Trophoblast cell (in vitro differentiated cells and primary cell): ENCODE results near the gene MXD4.

Experiments used
- DNase-seq, 2 donors: peaks; one replicate each; pipeline ENCODE4 v3.0.0-alpha.2; 2016
- H2AFZ ChIP-seq: 2 replicates; pipeline ENCODE4 v1.6.1; 2013; ENCODE audit warnings: low read length, moderate library complexity, mild to moderate bottlenecking; ENCODE audit not compliant: insufficient read depth, poor library complexity
- H2AK5ac ChIP-seq: 2 replicates; pipeline ENCODE4 v1.6.1; 2013; ENCODE audit warnings: mild to moderate bottlenecking, low read length
- H2BK120ac ChIP-seq: 2 replicates; pipeline ENCODE4 v1.6.1; 2013; ENCODE audit warnings: low read length, mild to moderate bottlenecking, moderate library complexity; ENCODE audit not compliant: insufficient read depth, poor library complexity
- H2BK12ac ChIP-seq: 2 replicates; pipeline ENCODE4 v1.6.1; 2013; ENCODE audit warnings: mild to moderate bottlenecking, low read length, moderate library complexity
- H2BK5ac ChIP-seq: 2 replicates; pipeline ENCODE4 v1.6.1; 2013; ENCODE audit warnings: low read length, low read depth, moderate library complexity, mild to moderate bottlenecking; ENCODE audit not compliant: poor library complexity
- H3K14ac ChIP-seq: 2 replicates; pipeline ENCODE4 v1.6.1; 2013; ENCODE audit warnings: mild to moderate bottlenecking, low read length
- H3K18ac ChIP-seq: 2 replicates; pipeline ENCODE4 v1.6.1; 2013; ENCODE audit warnings: mild to moderate bottlenecking, low read length
- H3K23ac ChIP-seq: 2 replicates; pipeline ENCODE4 v1.6.1; 2013; ENCODE audit warnings: low read length
- H3K27ac ChIP-seq: 2 replicates; pipeline ENCODE4 v1.5.1; 2013; ENCODE audit warnings: low read depth, mild to moderate bottlenecking, inconsistent platforms, low read length, moderate library complexity
- H3K27me3 ChIP-seq: 2 replicates; pipeline ENCODE4 v1.6.1; 2013; ENCODE audit warnings: inconsistent platforms, mild to moderate bottlenecking, low read length, moderate library complexity; ENCODE audit not compliant: insufficient read depth
- H3K36me3 ChIP-seq, 2 experiments: 1 replicate in 1 of 2; 2 replicates in 1 of 2; pipeline ENCODE4 v1.6.1; 2013; ENCODE audit warnings: low read length in 2 of 2, mild to moderate bottlenecking in 2 of 2, moderate library complexity in 1 of 2; ENCODE audit not compliant: insufficient read depth in 2 of 2, control insufficient read depth in 1 of 2
- H3K4ac ChIP-seq: 2 replicates; pipeline ENCODE4 v1.6.1; 2013; ENCODE audit warnings: low read depth, mild to moderate bottlenecking, low read length, moderate library complexity
- H3K4me1 ChIP-seq, 2 experiments: 1 replicate in 1 of 2; 2 replicates in 1 of 2; pipeline ENCODE4 v1.6.1; 2013; ENCODE audit warnings: low read length in 2 of 2, mild to moderate bottlenecking in 2 of 2, moderate library complexity in 1 of 2; ENCODE audit not compliant: insufficient read depth in 2 of 2, control insufficient read depth in 1 of 2
- H3K4me2 ChIP-seq: 2 replicates; pipeline ENCODE4 v1.6.1; 2013; ENCODE audit warnings: inconsistent platforms, mild to moderate bottlenecking, low read length, moderate library complexity
- H3K4me3 ChIP-seq: 2 replicates; pipeline ENCODE4 v1.5.1; 2013; ENCODE audit warnings: mild to moderate bottlenecking, low read depth, low read length, inconsistent platforms
- H3K79me1 ChIP-seq: one replicate; pipeline ENCODE4 v1.6.1; 2013; ENCODE audit warnings: low read length
- H3K79me2 ChIP-seq: 2 replicates; pipeline ENCODE4 v1.6.1; 2013; ENCODE audit warnings: low read length, mild to moderate bottlenecking; ENCODE audit not compliant: control insufficient read depth, insufficient read depth, poor library complexity
- H3K9ac ChIP-seq: 2 replicates; pipeline ENCODE4 v1.6.1; 2013; ENCODE audit warnings: mild to moderate bottlenecking, low read length
- H3K9me3 ChIP-seq: 2 replicates; pipeline ENCODE4 v1.6.1; 2013; ENCODE audit warnings: low read depth, mild to moderate bottlenecking, control low read depth, inconsistent platforms, low read length; ENCODE audit not compliant: insufficient read depth
- H4K12ac ChIP-seq: 2 replicates; pipeline ENCODE4 v1.6.1; 2013; ENCODE audit warnings: low read depth, mild to moderate bottlenecking, low read length, moderate library complexity
- H4K8ac ChIP-seq: 2 replicates; pipeline ENCODE4 v1.6.1; 2013; ENCODE audit warnings: low read depth, mild to moderate bottlenecking, low read length, moderate library complexity
- H4K91ac ChIP-seq: one replicate; pipeline ENCODE4 v1.6.1; 2013; ENCODE audit warnings: low read depth, mild to moderate bottlenecking, low read length, moderate library complexity
- WGBS: extraction: QIAGEN DNeasy Blood & Tissue Kit; methylation state at CpG from one replicate; pipeline ENCODE4 v1.1.7; 2013; ENCODE audit warnings: missing lambda C conversion rate; ENCODE audit not compliant: insufficient read length, insufficient coverage; ENCODE audit errors: extremely low coverage; 5-methylcytosine and 5-hydroxymethylcytosine counted together

MXD4 gene

DNA sequence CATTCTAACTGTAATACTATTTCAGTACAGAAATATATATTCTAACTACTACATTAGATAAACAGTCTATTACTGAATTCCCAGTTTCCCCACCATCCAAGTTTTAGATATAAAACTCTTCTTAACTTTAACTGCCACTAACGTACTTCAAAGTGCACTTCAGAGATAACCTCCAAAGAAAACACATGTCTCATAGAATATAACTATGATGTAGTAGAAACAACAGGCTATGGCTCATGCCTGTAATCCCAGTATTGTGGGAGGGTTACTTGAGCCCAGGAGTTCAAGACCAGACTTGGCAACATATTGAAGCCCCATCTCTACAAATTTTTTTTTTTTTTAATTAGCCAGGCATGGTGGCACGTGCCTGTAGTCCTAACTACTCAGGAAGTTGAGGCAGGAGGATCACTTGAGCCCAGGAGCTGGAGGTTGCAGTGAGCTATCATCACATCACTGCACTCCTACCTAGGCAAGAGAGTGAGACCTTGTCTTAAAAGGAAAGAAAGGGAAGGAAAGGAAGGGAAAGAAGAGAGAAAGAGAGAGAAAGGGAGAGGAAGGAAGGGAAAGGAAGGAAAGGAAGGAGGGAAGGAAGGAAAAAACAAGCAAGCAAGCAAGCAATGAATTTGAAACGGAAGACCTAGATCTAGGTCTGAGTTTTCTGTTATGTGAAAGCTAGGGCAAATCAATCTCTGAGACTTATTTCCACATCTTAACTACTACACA, 24.8 kb downstream of the MXD4 start:
- H3K18ac ChIP-seq = peak overlapping the region; percentile 37
- no peak overlapping the region for H4K12ac ChIP-seq
- no peak overlapping the region for H3K14ac ChIP-seq
- H2BK12ac ChIP-seq = no peak overlapping the region
- peaks cover 5% of the 10 kb centered on the region for H3K79me2 ChIP-seq
- no peak overlapping the region for H3K4ac ChIP-seq
- no peak overlapping the region for H2AFZ ChIP-seq
- peaks cover 6% of the 10 kb centered on the region for H3K79me1 ChIP-seq
- H3K36me3 ChIP-seq = peaks cover 9 to 11% of the 10 kb centered on the region in 2 experiments
- no peaks in the 10 kb centered on the region for H3K9me3 ChIP-seq
- no peaks in the 10 kb centered on the region for H3K4me1 ChIP-seq
- no peak overlapping the region for H3K4me2 ChIP-seq
- no peak overlapping the region for H4K91ac ChIP-seq
- no peak overlapping the region for H2AK5ac ChIP-seq
- no peak for DNase-seq
- no peak overlapping the region for H4K8ac ChIP-seq
- no peaks in the 10 kb centered on the region for H3K27me3 ChIP-seq
- no peak overlapping the region for H3K27ac ChIP-seq
- no CpG with 5 or more reads among the region's 3 CpGs for WGBS
- no peak overlapping the region for H3K23ac ChIP-seq
- H2BK5ac ChIP-seq = no peak overlapping the region
- H3K4me3 ChIP-seq = no peak overlapping the region
- no peak overlapping the region for H2BK120ac ChIP-seq
- no peak overlapping the region for H3K9ac ChIP-seq

DNA sequence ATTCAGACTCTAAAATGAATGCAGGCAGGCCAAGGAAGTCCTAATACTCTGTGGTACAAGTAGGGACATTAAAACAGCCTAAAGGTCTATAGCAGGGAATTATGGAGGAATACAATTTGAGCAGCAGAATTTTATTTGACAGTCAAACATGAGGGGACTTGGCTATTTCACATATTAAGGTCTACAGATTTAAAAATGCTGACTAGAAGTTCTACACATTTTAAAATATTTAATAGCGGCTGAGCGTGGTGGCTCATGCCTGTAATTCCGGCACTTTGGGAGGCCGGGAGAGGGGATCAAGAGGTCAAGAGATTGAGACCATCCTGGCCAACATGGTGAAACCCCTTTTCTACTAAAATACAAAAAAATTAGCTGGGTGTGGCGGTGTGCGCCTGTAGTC, 30.8 kb downstream of the MXD4 start:
- H3K9ac ChIP-seq = no peak overlapping the region
- no peak overlapping the region for H2BK12ac ChIP-seq
- no peak overlapping the region for H3K14ac ChIP-seq
- no peaks in the 10 kb centered on the region for H3K79me2 ChIP-seq
- no peak overlapping the region for H3K23ac ChIP-seq
- H3K4me2 ChIP-seq = no peak overlapping the region
- no CpG with 5 or more reads among the region's 6 CpGs for WGBS
- no peak for DNase-seq
- H2BK5ac ChIP-seq = no peak overlapping the region
- no peak overlapping the region for H2AK5ac ChIP-seq
- peaks cover 7 to 8% of the 10 kb centered on the region in 2 experiments for H3K36me3 ChIP-seq
- H3K4me3 ChIP-seq = no peak overlapping the region
- no peaks in the 10 kb centered on the region for H3K4me1 ChIP-seq
- H2AFZ ChIP-seq = no peak overlapping the region
- no peak overlapping the region for H4K12ac ChIP-seq
- H3K27me3 ChIP-seq = no peaks in the 10 kb centered on the region
- no peak overlapping the region for H3K4ac ChIP-seq
- no peaks in the 10 kb centered on the region for H3K79me1 ChIP-seq
- no peaks in the 10 kb centered on the region for H3K9me3 ChIP-seq
- H3K27ac ChIP-seq = no peak overlapping the region
- H4K91ac ChIP-seq = no peak overlapping the region
- no peak overlapping the region for H2BK120ac ChIP-seq
- H3K18ac ChIP-seq = no peak overlapping the region
- no peak overlapping the region for H4K8ac ChIP-seq

DNA sequence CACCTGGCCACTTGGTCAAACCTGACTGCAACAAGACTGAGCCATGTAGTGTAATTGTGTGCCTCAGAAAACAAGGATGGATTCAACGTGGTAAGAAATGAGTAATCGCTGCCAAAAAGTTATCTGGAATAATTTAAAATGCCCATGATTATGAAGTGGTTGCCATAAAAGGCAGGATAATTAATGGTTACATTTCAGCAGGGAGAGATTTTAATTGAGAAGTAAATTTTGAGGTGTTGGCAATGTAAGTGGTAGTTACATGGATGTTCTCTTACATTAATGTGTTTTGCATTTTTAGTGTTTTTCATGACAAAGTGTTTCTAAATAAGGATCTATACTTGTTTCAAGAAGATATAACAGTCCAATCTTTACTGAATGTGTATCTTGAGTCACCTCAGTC, 35.6 kb downstream of the MXD4 start:
- no peak overlapping the region for H3K18ac ChIP-seq
- H3K9ac ChIP-seq = no peak overlapping the region
- no peaks in the 10 kb centered on the region for H3K4me1 ChIP-seq
- no peak for DNase-seq
- no peak overlapping the region for H3K4ac ChIP-seq
- no peak overlapping the region for H4K8ac ChIP-seq
- H3K23ac ChIP-seq = no peak overlapping the region
- H3K79me1 ChIP-seq = no peaks in the 10 kb centered on the region
- H2AFZ ChIP-seq = no peak overlapping the region
- no CpG with 5 or more reads among the region's 2 CpGs for WGBS
- no peak overlapping the region for H2AK5ac ChIP-seq
- H3K36me3 ChIP-seq = peaks cover 0 to 8% of the 10 kb centered on the region in 2 experiments
- H3K27ac ChIP-seq = no peak overlapping the region
- H3K27me3 ChIP-seq = no peaks in the 10 kb centered on the region
- H3K9me3 ChIP-seq = no peaks in the 10 kb centered on the region
- H2BK5ac ChIP-seq = no peak overlapping the region
- H3K4me2 ChIP-seq = no peak overlapping the region
- no peak overlapping the region for H3K14ac ChIP-seq
- no peak overlapping the region for H4K12ac ChIP-seq
- H3K4me3 ChIP-seq = no peak overlapping the region
- no peaks in the 10 kb centered on the region for H3K79me2 ChIP-seq
- H2BK12ac ChIP-seq = no peak overlapping the region
- H2BK120ac ChIP-seq = no peak overlapping the region
- no peak overlapping the region for H4K91ac ChIP-seq

DNA sequence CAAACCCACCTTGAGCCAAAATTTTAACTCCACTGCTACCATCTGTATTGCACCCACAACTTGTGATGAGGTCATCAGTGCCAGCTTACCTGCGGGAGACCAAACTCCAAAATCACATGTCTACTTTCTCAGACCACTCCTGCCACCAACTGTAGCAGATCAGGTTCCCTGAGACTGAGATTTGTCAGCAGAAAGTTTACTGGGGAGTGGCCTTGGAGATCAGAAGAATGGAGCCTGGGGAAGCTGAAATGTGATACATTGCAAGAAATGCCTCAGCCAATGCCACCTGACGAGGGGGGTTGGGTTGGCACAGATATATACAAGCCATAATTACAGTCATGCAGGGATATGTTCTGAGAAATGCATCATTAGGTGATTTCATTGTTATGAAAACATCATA, 39.1 kb downstream of the MXD4 start:
- Histone ChIP-seq H2BK120ac (no peak overlapping the region), H3K36me3 (peaks cover 0 to 8% of the 10 kb centered on the region in 2 experiments), H3K4ac (no peak overlapping the region), H3K4me2 (no peak overlapping the region), H3K4me3 (no peak overlapping the region), H2BK12ac (no peak overlapping the region), H3K79me2 (no peaks in the 10 kb centered on the region), H4K91ac (no peak overlapping the region), H3K27me3 (no peaks in the 10 kb centered on the region), H3K18ac (no peak overlapping the region), H2AK5ac (no peak overlapping the region), H3K79me1 (no peaks in the 10 kb centered on the region), H3K14ac (no peak overlapping the region), H3K9me3 (no peaks in the 10 kb centered on the region), H4K8ac (no peak overlapping the region), H3K27ac (no peak overlapping the region), H3K23ac (no peak overlapping the region), H3K4me1 (no peaks in the 10 kb centered on the region), H2AFZ (no peak overlapping the region), H2BK5ac (no peak overlapping the region), H3K9ac (no peak overlapping the region), H4K12ac (no peak overlapping the region)
- DNase-seq = no peak
- no CpG with 5 or more reads among the region's 2 CpGs for WGBS
